ENCODE measurements around the gene ZCWPW1. TPM values are rescaled to one million over a fixed set of nuclear protein-coding genes. Genes with fewer than 3 reads are reported as not detected.
"Not testable (repeated sequence)": the region's sequence is repeated elsewhere in the genome, so short reads cannot be mapped to it uniquely, and the experiment has no call there.

ZCWPW1 gene
- total RNA-seq, 1 donor from 2014 or later, result 1.3 TPM

GRCh38 chr7:100380196-100380595 is 48.3 kb downstream of the ZCWPW1 start:
- TF ChIP-seq CTCF (IDR thresholded peaks at IDR 0.05; ENCODE audit: insufficient read depth, low read length, severe bottlenecking), result no peak
- Histone ChIP-seq H3K36me3 (ENCODE audit: control insufficient read depth, insufficient read depth, low read length) (no peaks in the 10 kb centered on the region), H3K4me3 (ENCODE audit: low read depth, low read length) (no peak overlapping the region), H3K27me3 (ENCODE audit: control insufficient read depth, insufficient read depth, low read length) (peaks cover 1% of the 10 kb centered on the region)
- DNase-seq (ENCODE audit: low read depth), result no peak
- FAIRE-seq, result no peak

- Histone ChIP-seq H3K27me3 (ENCODE audit: control insufficient read depth, insufficient read depth, low read length) (peaks cover 1% of the 10 kb centered on the region), H3K36me3 (ENCODE audit: control insufficient read depth, insufficient read depth, low read length) (no peaks in the 10 kb centered on the region), H3K4me3 (ENCODE audit: low read depth, low read length) (no peak overlapping the region)
- DNase-seq (ENCODE audit: low read depth), result no peak
- no peak for FAIRE-seq
- TF ChIP-seq CTCF (IDR thresholded peaks at IDR 0.05; ENCODE audit: insufficient read depth, low read length, severe bottlenecking), result no peak
Observed at GRCh38 chr7:100378114-100378755, 50.3 kb downstream of the ZCWPW1 start.

DNA sequence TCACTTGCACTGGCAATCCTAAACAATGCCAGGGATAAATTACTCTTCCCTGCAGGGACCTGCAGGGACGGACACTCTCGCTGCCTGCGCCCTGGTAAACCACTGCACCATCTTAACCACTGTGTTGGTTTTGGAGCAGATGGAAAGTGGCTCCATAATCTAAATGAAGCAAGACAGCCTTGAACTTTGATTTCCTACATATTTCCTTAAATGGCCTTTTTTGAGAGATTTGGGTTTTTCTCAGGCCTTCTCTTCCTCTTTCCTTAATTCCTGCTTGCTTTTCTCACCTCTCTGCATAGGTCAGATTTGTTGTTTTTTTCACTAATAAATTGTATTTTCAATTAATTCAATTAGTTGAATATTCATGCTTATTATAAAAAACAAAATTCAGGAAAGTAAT is 52.4 kb downstream of the ZCWPW1 start:
- Histone ChIP-seq H3K36me3 (ENCODE audit: control insufficient read depth, insufficient read depth, low read length) (no peaks in the 10 kb centered on the region), H3K27me3 (ENCODE audit: control insufficient read depth, insufficient read depth, low read length) (no peaks in the 10 kb centered on the region), H3K4me3 (ENCODE audit: low read depth, low read length) (no peak overlapping the region)
- TF ChIP-seq CTCF (IDR thresholded peaks at IDR 0.05; ENCODE audit: insufficient read depth, low read length, severe bottlenecking), result no peak
- DNase-seq (ENCODE audit: low read depth) (no peak), FAIRE-seq (no peak)

DNA sequence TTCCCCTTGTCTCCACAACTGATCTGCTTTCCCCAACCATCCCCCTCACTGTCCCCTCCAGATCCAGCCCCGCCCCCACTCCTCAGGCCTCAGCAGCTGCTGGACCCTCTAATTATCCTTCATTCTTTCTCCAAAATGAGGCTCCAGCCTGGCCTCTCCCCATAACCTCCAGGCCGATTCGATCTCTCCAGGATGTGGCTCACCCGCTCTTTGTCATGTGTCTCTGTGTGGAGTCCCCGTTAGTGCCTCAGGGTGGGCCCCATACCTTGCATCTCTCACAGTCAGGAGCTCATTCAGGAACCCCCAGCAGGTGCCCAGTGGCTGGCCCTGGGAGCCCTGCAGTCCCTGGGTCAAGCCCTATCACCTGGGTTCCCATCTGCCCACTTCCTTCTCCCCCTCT is 53.9 kb downstream of the ZCWPW1 start:
- Histone ChIP-seq H3K36me3 (ENCODE audit: control insufficient read depth, insufficient read depth, low read length) (no peaks in the 10 kb centered on the region), H3K4me3 (ENCODE audit: low read depth, low read length) (no peak overlapping the region), H3K27me3 (ENCODE audit: control insufficient read depth, insufficient read depth, low read length) (no peaks in the 10 kb centered on the region)
- no peak for DNase-seq (ENCODE audit: low read depth)
- no peak for FAIRE-seq
- no peak for TF ChIP-seq CTCF (IDR thresholded peaks at IDR 0.05; ENCODE audit: insufficient read depth, low read length, severe bottlenecking)

DNA sequence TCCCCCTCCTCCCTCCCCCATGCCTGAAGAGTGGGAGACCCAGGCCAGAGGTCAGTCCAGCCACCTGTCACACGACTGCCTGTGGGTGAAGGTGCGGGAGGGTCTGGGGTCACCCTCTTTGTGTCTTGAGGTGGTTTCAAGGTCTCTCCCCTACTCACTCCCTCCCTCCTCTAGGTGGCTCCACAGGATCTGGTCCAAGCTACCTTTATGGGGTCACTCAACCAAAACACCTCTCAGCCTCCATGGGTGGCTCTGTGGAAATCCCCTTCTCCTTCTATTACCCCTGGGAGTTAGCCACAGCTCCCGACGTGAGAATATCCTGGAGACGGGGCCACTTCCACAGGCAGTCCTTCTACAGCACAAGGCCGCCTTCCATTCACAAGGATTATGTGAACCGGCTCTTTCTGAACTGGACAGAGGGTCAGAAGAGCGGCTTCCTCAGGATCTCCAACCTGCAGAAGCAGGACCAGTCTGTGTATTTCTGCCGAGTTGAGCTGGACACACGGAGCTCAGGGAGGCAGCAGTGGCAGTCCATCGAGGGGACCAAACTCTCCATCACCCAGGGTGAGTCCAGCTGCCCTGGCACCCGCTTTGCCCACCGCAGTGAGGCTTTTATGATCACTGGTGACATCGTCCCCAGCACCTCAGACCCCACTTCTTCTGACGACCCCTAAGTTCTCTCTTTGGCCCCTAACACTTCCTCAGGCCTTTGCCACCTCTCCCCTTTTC is 54.5 kb downstream of the ZCWPW1 start:
- not testable (repeated sequence) for H3K27me3 ChIP-seq (ENCODE audit: control insufficient read depth, insufficient read depth, low read length); H3K4me3 ChIP-seq (ENCODE audit: low read depth, low read length); DNase-seq (ENCODE audit: low read depth); H3K36me3 ChIP-seq (ENCODE audit: control insufficient read depth, insufficient read depth, low read length); FAIRE-seq

DNA sequence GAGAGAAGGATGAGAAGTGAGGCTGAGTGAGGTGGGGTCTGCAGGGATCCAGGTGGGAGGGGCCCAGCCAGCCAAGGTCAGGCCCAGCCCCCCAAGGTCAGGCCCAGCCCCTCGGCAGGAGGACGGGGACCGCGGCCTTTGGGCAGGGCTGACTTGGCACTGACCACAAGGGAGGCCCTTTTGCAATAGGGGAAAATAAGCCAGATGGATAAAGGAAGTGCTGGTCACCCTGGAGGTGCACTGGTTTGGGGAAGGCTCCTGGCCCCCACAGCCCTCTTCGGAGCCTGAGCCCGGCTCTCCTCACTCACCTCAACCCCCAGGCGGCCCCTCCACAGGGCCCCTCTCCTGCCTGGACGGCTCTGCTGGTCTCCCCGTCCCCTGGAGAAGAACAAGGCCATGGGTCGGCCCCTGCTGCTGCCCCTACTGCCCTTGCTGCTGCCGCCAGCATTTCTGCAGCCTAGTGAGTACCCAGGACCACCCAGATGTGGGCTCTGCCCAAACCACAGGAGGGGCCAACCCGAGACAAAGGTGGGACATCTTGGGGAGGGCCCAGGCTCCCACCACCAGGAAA is 55.2 kb downstream of the ZCWPW1 start, which contains the start of gene PILRA:
Gene PILRA (plus strand): TSS at position 227 of the 571 bp plus-strand sequence. CDS start 170 bp downstream, at position 397.
- no peak for DNase-seq (ENCODE audit: low read depth)
- H3K27me3 ChIP-seq (ENCODE audit: control insufficient read depth, insufficient read depth, low read length), result no peaks in the 10 kb centered on the region
- H3K4me3 ChIP-seq (ENCODE audit: low read depth, low read length), result no peak within 1 kb of the TSS
- H3K36me3 ChIP-seq (ENCODE audit: control insufficient read depth, insufficient read depth, low read length), result no peaks in the 10 kb centered on the region
- TF ChIP-seq CTCF (IDR thresholded peaks at IDR 0.05; ENCODE audit: insufficient read depth, low read length, severe bottlenecking), result no peak
- FAIRE-seq, result no peak
